GM10266 (cell line): ENCODE data around the gene AKAP6.

ENCODE experiments used
- DNase-seq: peaks from one replicate; pipeline ENCODE4 v3.0.0; 2012; ENCODE audit errors: extremely low spot score
- CTCF ChIP-seq: IDR thresholded peaks from 2 replicates; pipeline ENCODE4 v1.5.1; 2012; ENCODE audit warnings: mild to moderate bottlenecking, low read depth; ENCODE audit not compliant: control insufficient read depth, insufficient read depth; ENCODE audit errors: missing control alignments

The AKAP6 gene

GRCh38 chr14:32627545-32628298 is 298.6 kb downstream of the AKAP6 start:
- no peak for TF ChIP-seq CTCF
- DNase-seq = no peak

- DNase-seq = no peak
- no peak for TF ChIP-seq CTCF
Observed at GRCh38 chr14:32629236-32629635, 300.1 kb downstream of the AKAP6 start.

DNA sequence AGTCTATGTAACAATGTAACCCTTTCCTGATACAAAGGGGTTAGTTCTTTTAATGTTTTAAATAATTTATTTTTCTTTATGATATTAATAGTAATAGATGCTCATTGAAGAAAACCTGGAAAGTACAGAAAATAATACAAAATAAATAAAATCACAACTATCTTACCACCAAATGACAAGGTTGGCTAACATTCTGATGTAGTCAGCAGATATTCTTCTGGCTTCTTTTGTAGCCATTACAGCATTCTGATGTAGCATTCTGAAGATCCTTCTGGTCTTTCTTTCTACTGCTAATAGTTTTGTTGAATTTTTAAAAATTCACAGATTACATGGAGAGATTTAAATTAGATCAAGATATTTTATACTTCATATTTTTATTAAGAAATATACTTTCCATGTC is 301.6 kb downstream of the AKAP6 start:
- no peak for TF ChIP-seq CTCF
- DNase-seq = no peak

- TF ChIP-seq CTCF = no peak
- no peak for DNase-seq
Observed at GRCh38 chr14:32633224-32633859, 304.2 kb downstream of the AKAP6 start.

DNA sequence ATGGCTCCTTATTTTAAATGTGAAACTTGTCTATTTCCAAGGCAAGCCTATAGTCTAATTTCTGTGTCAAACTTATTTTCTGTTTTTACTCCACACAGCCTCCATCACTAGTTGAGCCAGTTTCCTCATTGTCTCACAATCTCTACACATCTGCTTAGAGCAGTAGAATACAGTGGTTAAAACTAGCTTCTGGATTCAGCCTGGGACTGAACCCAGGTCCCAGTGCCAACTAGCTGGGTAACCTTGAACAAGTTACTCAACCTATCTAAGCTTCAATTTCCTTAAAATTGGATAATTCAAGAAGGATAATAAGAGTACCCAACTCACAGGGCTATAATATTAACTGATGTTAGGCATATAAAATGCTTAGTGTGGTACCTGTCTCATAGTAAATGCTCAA is 304.8 kb downstream of the AKAP6 start:
- no peak for TF ChIP-seq CTCF
- no peak for DNase-seq

GRCh38 chr14:32635061-32635719 is 306.1 kb downstream of the AKAP6 start:
- no peak for DNase-seq
- no peak for TF ChIP-seq CTCF

DNA sequence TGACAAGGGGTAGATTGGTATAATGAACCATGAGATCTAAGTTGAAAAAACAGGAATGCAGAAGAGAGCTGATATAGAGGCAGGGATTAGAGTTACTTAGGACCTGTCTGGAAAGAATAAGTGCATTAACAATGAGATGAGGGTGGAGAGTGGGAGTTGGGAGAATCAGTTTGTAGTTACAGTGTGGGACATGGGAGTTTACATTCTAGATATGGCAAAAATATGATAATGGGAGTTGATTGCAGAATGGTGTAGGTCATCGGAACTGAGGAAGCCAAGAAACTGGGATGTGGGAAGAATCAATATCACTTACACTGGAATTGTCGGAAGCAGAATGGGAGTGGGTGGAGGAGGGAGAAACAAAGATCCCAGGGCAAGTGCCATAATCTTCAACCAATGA is 308.5 kb downstream of the AKAP6 start:
- no peak for TF ChIP-seq CTCF
- no peak for DNase-seq
